GM18861 (cell line): ENCODE data around the gene PEAK1.
A peak's percentile ranks its signal among the peaks of the same experiment; 100 is the strongest.
"Not testable (repeated sequence)": the region's sequence is repeated elsewhere in the genome, so short reads cannot be mapped to it uniquely, and the experiment has no call there.

ENCODE experiments used
- ATAC-seq: cut with Tn5 transposase; IDR thresholded peaks from one replicate; pipeline ENCODE4 v1.9.1; 2021; ENCODE audit not compliant: unreplicated experiment

The PEAK1 gene

GRCh38 chr15:77426377-77426776 lies 6.5 kb upstream of the PEAK1 start:
- ATAC-seq: no peak

GRCh38 chr15:77425104-77425503 lies 5.2 kb upstream of the PEAK1 start:
- no peak for ATAC-seq

DNA sequence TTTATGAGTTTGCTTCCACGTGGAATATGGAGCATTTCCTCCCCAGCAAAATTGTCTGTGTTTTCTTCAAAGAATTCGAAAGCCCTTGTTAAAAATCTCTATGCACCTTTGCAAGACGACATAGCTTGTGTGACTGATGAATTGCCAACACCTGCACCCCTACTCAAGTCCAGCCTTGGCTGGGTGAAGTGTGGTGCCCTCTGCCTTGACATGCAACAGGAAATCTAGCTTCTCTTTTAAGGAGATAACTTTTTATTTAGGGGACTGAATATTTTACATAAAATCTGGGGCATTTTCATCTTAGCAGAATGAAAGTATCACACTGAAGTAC lies 1.4 kb upstream of the PEAK1 start:
- ATAC-seq: no peak

DNA sequence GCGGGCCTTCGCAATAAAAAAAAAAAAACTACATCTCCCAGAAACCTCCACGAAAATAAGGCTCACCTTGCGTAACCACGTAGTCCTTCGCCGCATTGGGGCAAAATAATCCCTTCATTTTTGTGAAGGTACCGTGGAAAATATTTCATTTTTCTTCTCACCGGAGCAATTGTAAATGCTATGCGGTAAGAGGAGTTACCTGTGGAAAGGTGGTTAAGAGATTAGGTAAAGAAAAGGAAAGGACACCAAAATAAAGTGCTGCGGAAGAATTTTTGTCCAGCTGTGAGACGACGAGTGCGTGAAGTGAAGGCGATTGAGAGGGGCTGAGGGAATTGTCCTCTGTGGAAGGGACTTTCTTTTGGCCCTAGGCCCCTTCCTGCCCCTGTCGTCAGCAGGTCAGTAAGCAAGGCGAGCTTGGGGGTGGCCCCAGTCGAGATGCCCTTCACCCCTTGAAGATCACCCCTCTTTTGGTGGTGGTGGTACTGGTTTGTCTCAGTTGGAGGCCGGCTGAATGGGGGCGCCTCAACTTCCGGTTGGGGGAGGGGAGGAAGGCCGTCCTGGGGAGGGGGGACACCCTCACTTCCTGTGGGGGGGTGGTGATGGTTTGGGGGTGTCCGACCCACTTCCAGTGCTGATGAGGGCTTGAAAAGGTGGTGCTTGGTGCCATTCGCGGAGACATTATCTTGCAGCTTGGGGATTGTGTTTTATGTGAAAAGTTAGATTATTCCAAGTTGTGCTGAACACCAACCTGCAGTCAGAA lies 886 bp upstream of the PEAK1 start, which contains the start of gene HMG20A:
Gene HMG20A (plus strand): TSS at position 279 of the 760 bp plus-strand sequence. CDS start 37,520 bp downstream, outside the sequence.
- ATAC-seq: peak; percentile 30

DNA sequence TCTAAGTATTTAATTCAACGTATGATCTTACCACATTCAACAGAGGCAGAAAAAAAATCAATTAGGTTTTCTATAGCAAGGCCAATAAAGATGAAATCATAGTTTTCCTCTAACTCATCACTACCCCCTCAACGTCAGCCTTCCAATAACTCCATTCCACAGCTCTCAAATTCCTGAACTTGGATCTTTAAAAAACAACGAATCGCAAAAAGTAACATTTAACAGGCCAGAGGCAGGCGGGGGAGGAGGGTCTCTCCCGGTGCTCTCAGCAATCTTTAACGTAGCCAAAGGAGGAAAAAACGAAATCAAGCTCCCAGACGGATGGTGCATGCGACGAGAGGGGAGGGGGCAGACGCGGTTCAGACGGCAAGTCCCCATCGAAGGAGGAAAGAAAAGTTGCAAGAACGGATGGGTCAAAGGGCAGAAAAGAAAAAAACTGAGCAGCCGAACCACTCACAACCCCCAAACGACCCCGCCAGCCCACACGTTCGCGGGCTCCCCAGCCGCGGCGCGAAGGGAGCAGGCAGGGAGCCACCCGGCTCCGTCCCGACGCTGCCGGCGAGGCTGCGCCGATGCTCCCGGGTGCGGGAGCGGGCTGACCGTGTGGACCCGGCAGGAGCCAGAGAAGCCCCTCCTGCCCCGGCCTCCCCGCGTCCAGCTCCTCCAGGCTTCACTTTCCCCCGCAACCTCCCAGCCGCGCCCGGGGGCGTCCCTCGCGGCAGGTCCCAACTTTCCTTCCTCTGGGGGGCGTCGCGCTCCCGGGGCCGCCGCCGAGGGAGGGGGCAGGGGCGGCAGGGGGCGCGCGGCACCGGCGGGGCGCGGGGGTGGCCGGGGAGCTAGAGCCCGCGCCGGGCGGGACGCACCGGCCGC lies 703 bp downstream of the PEAK1 start:
- ATAC-seq: peak; percentile 9

DNA sequence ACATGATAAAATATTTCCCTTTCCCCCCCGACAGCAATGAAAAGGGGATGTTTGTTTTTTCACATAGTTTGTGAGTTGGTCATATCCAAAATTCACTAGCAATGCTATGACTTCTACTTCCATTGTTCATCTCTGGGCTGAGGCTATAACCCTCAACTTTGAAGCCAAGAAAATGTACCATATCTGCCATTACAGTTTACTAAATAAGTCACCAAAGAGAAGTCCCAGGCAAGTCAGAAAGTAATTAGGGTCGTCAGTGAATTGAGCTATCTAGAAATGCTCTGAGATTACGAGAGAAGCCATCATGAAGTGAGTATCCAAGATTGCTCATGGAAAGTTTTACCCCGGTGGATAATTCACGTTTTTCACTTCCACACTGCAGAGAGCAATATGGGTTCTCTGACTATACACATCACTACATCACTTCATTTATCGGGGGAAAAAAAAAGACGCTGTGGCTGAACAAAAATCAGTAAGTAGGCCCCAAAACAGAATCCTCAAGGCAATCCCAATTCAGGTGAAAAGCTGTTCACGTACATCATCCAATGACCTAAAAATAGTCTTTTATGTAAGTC lies 1.4 kb downstream of the PEAK1 start:
- ATAC-seq: no peak

DNA sequence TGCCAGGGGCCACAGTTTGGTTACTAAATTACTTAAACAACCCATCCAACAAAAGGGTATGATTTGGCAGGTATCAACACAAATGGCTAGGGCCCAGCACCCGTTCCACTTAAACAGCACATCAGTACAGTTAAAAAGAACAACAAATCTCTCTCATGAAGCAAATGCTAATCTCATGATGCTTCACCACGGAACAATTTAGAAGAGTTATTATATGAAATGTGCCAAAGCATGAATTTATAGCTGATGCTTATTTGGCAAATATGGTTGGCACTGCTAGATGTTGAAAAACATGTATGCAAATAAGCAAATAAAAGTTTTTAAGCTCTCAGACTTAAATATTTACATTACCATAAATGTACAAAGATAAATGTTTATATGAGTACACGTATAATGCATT lies 2.3 kb downstream of the PEAK1 start:
- ATAC-seq: no peak

DNA sequence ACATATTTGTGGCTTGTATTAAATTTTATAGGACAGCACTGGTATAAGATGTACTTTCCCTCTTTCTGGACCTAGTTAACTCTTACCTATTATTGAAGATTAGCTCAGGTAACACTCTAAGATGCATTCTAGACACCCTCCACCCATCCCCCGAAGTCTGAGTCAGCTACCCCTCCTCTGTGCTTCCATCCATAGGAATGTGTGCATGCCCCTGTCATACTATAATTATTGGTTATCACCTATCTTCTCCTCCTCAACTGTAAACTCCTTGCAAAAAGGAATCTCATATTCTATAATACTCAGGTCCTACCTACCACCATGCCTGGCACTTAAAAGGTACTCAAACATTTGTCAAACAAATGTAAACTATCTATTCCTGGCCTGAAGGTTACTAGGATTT lies 3.0 kb downstream of the PEAK1 start:
- no peak for ATAC-seq

GRCh38 chr15:77416148-77416455 lies 3.8 kb downstream of the PEAK1 start:
- ATAC-seq: no peak

- no peak for ATAC-seq
Observed at GRCh38 chr15:77415450-77416147, 4.3 kb downstream of the PEAK1 start.

- no peak for ATAC-seq
Observed at GRCh38 chr15:77414789-77415442, 5.0 kb downstream of the PEAK1 start.

DNA sequence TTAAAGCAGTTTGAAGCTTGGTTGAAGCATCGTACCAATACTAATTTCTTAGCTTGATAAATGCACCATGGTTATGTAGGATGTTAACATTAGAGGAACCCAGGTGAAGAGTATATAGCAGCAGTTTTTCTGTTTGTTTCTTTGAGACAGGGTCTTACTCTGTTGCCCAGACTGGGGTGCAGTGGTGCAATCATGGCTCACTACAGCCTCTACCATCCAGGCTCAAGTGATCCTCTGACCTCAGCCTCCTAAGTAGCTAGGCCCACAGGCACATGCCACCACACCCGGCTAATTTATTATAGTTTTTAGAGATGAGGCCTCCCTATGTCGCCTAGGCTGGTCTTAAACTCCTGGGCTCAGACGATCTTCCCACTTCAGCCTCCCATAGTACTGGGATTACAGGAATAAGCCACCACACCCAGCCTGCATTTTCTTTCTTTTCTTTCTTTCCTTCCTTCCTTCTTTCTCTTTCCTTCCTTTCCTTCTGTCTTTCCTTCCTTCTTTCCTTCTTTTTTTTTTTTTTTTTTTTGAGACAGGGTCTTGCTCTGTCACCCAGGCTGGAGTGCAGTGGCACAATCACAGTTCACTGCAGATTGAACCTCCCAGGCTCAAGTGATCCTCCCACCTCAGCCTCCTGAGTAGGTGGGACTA lies 6.1 kb downstream of the PEAK1 start:
- ATAC-seq: no peak

DNA sequence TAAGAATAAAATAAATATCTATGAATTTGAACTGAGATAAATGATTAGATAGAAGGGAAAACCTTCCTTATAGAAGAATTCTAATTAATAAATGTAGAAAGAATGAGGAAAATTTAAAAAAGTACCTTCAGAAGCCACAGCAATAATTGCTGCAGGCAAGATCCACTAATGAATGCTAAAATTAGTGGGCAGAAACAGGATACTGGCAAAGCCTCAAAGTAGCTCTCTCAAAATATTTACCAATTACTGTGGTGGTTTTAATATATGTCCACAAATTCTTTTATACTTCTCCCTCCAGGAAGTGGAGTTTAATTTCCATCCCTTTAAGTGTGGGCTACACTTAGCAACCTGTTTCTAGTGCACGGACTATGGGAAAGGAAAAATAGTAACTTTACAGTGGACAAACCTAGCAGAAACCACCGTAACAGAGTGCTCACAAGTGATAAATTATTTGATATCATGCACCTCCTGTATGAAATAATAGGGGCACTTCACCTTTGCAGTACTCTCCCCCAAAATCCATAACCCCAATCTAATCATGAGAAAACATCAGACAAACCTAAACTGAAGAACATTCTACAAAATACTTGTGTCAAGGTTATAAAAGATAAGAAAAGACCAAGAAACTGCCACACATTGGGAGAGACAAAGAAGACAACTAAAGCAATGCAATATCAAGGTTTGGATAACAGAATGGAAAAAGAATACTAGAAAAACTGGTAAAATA lies 6.8 kb downstream of the PEAK1 start:
- ATAC-seq: no peak

- no peak for ATAC-seq
Observed at GRCh38 chr15:77411619-77411976, 8.3 kb downstream of the PEAK1 start.

GRCh38 chr15:77410701-77411618 lies 8.9 kb downstream of the PEAK1 start:
- ATAC-seq: no peak

DNA sequence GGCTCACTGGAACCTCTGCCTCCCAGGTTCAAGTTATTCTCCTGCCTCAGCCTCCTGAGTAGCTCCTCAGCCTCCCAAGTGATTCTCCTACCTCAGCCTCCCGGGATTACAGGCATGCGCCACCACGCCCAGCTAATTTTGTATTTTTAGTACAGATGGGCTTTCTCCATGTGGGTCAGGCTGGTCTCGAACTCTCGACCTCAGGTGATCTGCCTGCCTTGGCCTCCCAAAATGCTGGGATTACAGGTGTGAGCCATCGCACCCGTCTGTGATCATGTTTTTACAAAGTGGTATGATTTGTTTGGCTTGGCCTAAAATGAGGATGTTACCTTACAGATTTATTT lies 9.8 kb downstream of the PEAK1 start:
- not testable (repeated sequence) for ATAC-seq

GRCh38 chr15:77409259-77410156 lies 10.4 kb downstream of the PEAK1 start:
- ATAC-seq: peak; percentile 43

- ATAC-seq: no peak
Observed at GRCh38 chr15:77406846-77407245, 13.1 kb downstream of the PEAK1 start.
